H1 (cell line): ENCODE measurements around the gene TNNC1. TPM values are rescaled to one million over a fixed set of nuclear protein-coding genes. Genes with fewer than 3 reads are reported as not detected.

Source experiments
- CHD7 ChIP-seq: fragments of 300-600 bp; sonication (generic); IDR thresholded peaks from 2 replicates; pipeline ENCODE4 v1.7.1; 2012; ENCODE audit warnings: low read length, moderate library complexity, mild to moderate bottlenecking, inconsistent platforms; ENCODE audit not compliant: insufficient replicate concordance
- KDM1A ChIP-seq: fragments of 200-600, 300-600 bp; sonication (generic); IDR thresholded peaks from 2 replicates; pipeline ENCODE4 v1.7.1; 2016; ENCODE audit warnings: mild to moderate bottlenecking, low read length, borderline replicate concordance
- KDM4A ChIP-seq: IDR thresholded peaks from one replicate; pipeline ENCODE4 v1.7.1; 2012; ENCODE audit warnings: low read depth, mild to moderate bottlenecking, moderate library complexity, low read length, inconsistent platforms; ENCODE audit not compliant: severe bottlenecking
- KDM5A ChIP-seq: fragments of 200-600 bp; IDR thresholded peaks from 2 replicates; pipeline ENCODE4 v1.7.1; 2012; ENCODE audit warnings: mild to moderate bottlenecking, low read length, inconsistent platforms, mixed read lengths
- SIRT6 ChIP-seq: IDR thresholded peaks from one replicate; pipeline ENCODE4 v1.7.1; 2012; ENCODE audit warnings: low read length, inconsistent platforms
- SIX5 ChIP-seq: IDR thresholded peaks from 2 replicates; pipeline ENCODE4 v1.6.1; 2011; ENCODE audit warnings: mild to moderate bottlenecking, low read depth, low read length
- SRF ChIP-seq: IDR thresholded peaks from 2 replicates; pipeline ENCODE4 v1.6.1; 2011; ENCODE audit warnings: mild to moderate bottlenecking, low read depth, low read length, moderate library complexity
- polyA plus RNA-seq, 7 experiments: library from polyadenylated mRNA; depleted of rRNA in 3 of 7; stranded (reverse) in 5 of 7; unstranded in 2 of 7; fragments of >200 nt in 5 of 7; fragments of 200-250 nt in 2 of 7; gene quantifications; 1 replicate in 5 of 7; 2 replicates in 1 of 7; 4 replicates in 1 of 7; pipeline versions ENCODE4 v1.2.1 to v1.2.3, GENCODE V29; 2011 to 2013; ENCODE audit warnings: missing spikeins in 2 of 7, mixed read lengths in 2 of 7
- total RNA-seq: library from RNA; stranded (reverse); fragmentation: NEBNext Ultra II Directional; extraction: Animal tissue kit (Norgen Biotek cat#: 25700); gene quantifications from 2 replicates; pipeline ENCODE4 v1.2.1, GENCODE V29; 2021
- TF ChIP-seq, protein P1 (sequence below): IDR thresholded peaks from 2 replicates; pipeline ENCODE4 v1.6.1; 2011; ENCODE audit warnings: low read length, improper control_type of control experiment

TNNC1 gene
- total and polyA plus RNA-seq, 2 of the 8 experiments (the other 6 are each of a cell fraction or from before 2014, with no cell fraction given) = 5.8 to 16.4 TPM

DNA sequence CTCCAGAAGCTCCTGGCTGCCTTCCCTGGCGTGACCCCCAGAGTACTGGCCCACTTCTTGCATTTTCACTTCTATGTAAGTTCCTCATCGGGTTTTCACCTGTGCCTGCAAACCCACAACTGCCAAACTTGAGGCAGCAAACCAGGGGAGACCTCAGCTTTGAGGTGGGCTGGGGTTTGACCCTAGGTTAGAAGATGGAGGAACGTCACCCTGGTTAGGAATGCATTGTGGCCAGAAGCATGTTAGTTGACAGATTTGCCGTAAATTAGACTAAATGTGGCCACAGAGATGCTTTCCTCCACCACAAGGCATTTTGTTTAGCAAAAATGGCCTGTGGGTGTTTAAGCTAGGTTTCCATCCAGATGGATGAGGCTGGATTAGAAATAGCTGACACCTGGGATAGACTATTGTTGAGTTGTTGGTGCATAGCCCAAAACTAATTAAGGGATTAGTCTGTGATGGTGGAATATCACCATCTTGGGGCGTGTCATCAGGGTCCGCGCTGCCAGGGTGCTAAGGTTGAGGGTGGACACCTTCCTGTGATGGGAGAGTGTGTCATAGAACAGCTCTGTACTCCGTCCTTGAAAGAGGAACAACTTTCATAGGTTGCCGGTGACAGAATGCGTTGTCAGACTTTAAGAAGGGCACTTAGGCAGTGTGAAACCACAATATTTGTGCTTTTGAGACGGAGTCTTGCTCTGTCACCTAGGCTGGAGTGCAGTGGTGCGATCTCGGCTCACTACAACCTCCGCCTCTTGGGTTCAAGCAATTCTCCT lies 5.1 kb upstream of the TNNC1 start (continued):
- TF ChIP-seq CHD7 = no peak
- no peak for TF ChIP-seq SIRT6
- no peak for TF ChIP-seq KDM4A
- no peak for TF ChIP-seq KDM5A
- TF ChIP-seq KDM1A = no peak
- TF ChIP-seq SRF = no peak
- TF ChIP-seq SIX5 = no peak
- TF ChIP-seq, protein P1, sequence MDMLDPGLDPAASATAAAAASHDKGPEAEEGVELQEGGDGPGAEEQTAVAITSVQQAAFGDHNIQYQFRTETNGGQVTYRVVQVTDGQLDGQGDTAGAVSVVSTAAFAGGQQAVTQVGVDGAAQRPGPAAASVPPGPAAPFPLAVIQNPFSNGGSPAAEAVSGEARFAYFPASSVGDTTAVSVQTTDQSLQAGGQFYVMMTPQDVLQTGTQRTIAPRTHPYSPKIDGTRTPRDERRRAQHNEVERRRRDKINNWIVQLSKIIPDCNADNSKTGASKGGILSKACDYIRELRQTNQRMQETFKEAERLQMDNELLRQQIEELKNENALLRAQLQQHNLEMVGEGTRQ = no peak
